Embryonic facial prominence (tissue), 1 donor: ENCODE data around the gene TMC3.
"Not testable (repeated sequence)": the region's sequence is repeated elsewhere in the genome, so short reads cannot be mapped to it uniquely, and the experiment has no call there.

Experiments
- DNase-seq: peaks from one replicate; pipeline ENCODE4 v3.0.0-alpha.2; 2016; ENCODE audit errors: extremely low spot score

Gene TMC3

GRCh38 chr15:81373775-81374395, at the start of gene TMC3:
Gene TMC3, minus strand, starts transcription at chr15:81374213. Its CDS starts 136 bp downstream, at chr15:81374077.
- no peak for DNase-seq

GRCh38 chr15:81421461-81421860, 47.4 kb upstream of the TMC3 start:
- DNase-seq: no peak

GRCh38 chr15:81419332-81419943, 45.4 kb upstream of the TMC3 start:
- no peak for DNase-seq

GRCh38 chr15:81418891-81419290, 44.9 kb upstream of the TMC3 start:
- no peak for DNase-seq

DNA sequence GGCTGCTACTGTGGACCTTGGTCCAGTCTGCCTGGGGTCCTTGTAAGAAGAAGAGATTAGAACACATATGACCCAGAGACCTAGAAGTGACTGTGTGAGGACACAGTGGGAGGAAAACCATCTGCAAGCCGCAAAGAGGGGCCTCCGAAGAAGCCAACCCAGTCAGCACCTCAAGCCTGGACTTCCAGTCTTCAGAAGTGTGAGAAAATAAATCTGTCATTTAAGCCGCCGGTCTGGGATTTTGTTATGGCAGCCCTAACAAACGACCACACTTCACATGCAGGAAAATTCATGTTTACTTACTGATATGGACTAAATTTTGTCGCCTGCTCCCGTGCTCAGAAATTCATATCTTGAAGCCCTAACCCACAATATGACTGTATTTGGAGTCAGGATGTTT, 44.4 kb upstream of the TMC3 start:
- no peak for DNase-seq

- not testable (repeated sequence) for DNase-seq
These were observed 40.4 kb upstream of the TMC3 start for GRCh38 chr15:81414274-81414968.

GRCh38 chr15:81413851-81414250, 39.8 kb upstream of the TMC3 start:
- DNase-seq: no peak

DNA sequence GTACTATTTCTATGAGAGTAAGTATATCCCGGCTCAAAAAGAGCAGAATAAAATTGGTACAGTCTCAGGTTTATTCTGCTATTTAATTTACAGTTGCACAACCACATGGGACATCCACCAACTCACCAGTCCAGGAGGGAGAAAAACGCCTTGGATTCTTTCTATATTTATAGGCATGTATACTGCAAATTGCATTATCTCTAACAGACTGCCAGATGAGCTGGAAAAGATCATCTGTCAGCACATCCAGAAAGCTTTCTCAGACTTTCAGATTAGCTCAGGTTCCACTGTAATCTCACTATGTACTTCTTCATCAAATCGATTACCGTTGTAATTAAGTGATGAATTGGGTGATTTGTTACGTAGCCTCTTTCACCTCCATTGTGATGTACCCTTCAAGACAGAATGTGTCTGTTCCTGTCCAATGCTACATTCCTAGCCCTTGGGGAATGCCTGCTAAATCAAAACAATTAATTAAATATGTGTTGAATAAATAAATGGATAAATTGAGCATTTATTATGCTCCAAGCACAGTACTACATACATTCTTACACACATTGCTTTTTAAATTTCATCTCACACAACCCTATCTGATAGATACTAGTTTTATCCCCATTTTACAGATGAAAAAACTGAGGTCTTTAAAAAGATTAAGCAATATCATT, 38.1 kb upstream of the TMC3 start:
- DNase-seq: no peak

GRCh38 chr15:81411051-81411450, 37.0 kb upstream of the TMC3 start:
- no peak for DNase-seq

DNA sequence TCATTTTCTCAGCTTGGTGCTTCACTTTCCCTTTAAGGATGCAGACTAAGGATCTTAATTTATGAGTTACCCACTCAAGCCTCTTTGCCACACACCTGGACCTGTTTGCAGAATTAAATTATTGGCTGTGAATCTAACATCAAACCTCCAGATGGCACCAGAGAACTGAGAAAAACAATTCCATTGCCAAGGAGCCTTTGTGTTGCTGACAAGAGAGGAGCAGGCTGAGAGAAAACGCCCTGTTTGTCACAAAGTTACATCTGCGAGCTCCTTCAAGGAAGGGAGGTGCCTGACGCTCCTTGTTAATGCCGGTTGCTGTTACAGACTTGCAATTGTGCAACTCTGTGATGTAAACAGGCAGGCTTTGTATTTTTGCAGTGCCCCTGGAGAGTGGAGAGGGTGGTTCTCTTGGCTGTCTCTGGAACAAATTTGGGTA, 36.3 kb upstream of the TMC3 start:
- DNase-seq: peak; percentile 82

DNA sequence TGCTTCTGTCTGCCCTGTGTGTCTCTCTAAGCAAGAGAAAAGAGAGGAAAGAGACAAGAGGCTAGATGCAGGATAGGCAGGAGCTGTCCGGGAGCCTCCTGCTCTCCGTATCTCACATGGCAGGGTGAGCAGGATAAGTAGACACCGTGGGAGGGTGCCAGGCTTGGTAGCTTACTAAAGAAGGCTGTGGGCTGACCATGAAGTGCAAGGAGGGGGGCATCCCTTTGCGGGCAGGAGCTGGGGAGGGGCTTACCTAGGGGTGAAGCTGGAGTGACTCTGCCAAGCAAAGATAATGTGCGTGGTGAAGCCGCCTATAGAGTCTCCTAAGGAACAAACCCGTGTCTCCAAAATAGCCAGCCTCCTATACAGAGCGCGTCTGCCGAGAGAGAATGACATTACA, 33.7 kb upstream of the TMC3 start:
- no peak for DNase-seq

- DNase-seq: no peak
These were observed 33.2 kb upstream of the TMC3 start for GRCh38 chr15:81407176-81407575.

DNA sequence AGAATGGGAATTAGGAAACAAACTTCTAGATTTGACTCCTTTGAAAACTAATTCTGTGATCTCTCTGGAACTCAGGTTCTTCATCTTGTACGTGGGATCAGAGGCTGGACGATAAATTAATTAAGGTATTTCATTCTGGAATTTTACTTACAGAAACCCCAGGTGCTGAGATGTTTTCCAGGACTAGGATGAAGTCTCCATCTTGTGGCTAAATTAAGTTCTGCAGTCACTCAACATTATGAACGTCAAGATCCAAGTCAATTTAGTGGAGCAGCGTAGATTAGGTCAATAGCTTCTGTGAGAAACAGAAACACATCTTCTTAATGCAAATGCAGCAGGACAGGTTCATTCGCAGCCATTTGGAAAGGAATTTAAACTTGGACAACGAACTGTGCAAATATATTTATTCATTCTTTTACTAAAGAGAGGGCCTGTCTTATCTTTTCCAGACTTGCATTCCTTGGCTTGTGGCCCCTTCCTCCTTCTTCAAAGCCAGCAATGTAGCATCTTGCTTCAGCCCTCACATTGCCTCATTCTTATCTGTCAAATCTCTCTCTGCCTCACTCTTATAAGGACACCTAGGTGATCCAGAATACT, 26.7 kb upstream of the TMC3 start:
- no peak for DNase-seq

DNA sequence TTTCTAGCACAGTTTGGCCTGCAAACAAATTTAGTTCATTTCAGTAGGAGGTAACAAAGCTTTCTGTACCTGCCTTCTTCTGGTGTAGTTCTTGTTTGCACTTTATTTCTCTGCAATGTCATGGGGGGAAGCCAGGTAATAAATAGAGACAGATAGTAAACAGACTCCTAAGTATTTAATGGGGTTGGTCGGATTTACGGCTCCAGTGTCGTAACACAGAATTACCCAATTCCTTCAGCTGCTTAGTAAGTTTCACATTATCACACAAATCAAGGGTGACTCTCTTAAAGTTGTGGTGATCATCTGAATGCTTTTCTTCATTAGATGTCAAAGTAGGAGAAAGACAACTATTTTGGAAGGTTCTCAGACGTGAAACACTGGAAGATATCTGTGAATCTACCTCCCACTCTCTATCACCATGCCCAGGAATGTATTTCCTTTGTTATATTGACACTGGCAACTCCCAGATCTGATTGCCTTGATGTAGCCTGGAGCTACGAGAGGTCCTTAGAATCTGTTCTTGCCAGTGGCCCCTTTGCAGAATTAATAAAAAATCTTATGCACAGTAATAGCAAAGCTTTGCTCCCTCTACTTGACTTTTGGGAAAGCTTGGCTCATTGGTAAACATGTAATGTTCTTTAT, 25.0 kb upstream of the TMC3 start:
- no peak for DNase-seq

DNA sequence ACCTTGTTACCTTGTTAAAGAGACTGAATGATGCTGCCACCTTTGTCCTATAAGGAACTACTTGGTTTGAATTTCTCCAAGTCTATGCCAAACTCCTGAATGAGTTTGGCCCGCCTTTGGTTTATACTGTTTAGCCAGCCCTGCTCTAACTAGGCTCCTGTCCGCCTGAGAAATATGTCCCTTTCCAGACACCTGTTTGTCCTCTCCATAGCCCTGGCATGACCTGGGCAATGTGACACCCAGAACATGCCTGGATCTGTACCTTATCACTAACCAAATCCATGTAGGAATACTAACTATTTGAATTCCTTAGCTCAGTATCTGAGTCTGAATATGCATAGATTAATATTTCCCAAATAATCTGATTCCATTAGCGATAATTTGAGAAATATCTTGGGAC, 24.4 kb upstream of the TMC3 start:
- DNase-seq: no peak

GRCh38 chr15:81394603-81395002, 20.6 kb upstream of the TMC3 start:
- DNase-seq: no peak

- DNase-seq: no peak
These were observed 17.6 kb upstream of the TMC3 start for GRCh38 chr15:81391657-81392056.

GRCh38 chr15:81388436-81388770, 14.4 kb upstream of the TMC3 start:
- DNase-seq: no peak

- DNase-seq: no peak
These were observed 13.8 kb upstream of the TMC3 start for GRCh38 chr15:81387621-81388435.

DNA sequence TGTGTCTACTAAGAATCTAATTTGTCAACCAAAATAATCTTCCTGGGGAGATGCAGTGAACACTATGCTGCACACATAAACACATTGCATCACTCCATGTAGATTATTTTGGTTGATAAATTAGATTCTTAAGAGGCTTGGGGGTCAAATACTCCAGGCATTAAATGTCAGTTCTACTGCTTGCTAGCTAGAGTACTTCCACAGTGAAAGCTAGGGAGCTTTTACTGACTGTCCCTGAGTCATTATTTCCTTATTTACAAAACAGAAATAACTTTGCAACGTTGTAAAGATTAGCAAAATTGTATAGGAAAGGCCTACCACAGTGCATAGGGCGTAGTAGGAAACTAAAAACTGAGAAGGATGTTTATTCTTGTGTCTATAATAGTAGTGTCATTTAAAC, 12.9 kb upstream of the TMC3 start:
- DNase-seq: no peak

DNA sequence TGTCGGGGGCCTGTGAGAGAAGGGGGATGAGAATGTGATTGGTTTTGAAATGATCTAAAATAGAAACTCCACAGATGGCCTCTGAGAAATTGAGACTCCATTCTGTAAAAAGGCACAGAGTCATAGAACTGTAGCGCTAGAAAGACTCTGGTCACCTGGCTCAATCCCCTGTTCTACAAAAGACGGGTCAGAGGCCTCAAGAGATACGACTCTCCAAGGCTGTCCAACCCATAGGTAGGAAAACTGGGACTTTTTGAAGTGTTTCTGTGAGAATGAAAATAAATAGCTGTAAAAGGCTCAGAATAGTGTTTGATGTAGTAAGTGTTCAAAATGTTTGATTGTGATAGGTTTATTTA, 11.7 kb upstream of the TMC3 start:
- no peak for DNase-seq
